ENCODE data around the gene MID1.
"Not testable (repeated sequence)": the region's sequence is repeated elsewhere in the genome, so short reads cannot be mapped to it uniquely, and the experiment has no call there.

The MID1 gene

DNA sequence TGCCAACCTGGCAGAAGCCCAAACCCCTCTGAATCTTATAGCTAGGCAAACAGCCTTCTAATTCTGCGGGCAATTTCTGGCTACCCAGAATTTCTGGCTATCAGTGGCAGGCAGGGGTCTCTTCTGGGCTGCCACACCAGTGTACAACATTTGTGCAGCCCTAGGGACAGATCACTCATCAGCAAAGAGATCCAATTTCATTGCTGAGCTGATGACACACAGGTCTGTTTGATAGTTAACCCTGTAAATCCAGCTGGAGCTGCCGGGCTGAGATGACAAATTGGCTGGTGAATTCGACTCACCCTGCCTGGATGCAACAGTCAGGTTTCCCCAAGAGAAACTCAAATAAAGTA is 2.4 kb downstream of the MID1 start:
- in situ Hi-C loops (cut with MboI; ENCODE audit: low sequenced_read_pairs) = loop anchor here (25.0 kb wide), 1 partner anchor 431 kb away; no protein-coding TSS in a partner anchor

DNA sequence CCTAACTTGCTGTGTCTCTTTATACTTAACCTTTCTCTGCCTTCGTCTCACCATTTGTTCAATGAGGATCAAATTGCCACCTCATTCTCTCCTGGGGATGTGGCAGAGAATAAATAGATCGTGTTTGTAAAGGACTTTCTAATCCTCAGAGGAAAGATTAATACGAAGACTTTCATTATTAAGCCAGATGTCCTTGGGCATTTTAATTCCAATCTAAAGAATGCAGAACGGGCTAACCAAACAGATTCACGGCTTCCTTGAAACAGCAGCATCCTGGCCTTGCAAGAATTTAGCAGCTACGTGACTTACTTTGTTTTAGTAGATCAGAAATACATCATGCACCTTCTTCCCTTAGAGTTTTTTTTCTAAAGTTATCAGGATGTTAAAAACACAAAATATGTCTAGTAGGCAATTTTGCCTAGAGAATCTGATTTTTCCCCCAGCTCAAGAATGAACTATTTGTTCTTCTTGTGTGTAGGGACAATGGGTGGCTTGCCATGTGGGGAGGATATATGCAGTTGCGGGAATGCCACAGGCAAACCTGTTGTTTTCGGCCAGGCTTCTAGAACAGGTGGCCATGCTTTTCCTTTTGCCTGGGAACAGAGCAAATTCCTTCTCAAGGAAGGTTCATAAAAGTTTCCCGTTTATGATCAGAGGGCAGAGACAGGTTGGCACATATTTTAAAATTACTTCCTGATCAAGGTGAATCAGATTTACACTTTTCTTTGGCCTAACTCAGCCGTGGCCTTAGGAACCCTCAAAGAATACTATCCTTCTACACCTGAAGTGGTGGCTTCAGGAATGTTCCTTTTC is 3.0 kb downstream of the MID1 start:
- in situ Hi-C loops (cut with MboI; ENCODE audit: low sequenced_read_pairs) = loop anchor here (25.0 kb wide), 1 partner anchor 430 kb away; no protein-coding TSS in a partner anchor

DNA sequence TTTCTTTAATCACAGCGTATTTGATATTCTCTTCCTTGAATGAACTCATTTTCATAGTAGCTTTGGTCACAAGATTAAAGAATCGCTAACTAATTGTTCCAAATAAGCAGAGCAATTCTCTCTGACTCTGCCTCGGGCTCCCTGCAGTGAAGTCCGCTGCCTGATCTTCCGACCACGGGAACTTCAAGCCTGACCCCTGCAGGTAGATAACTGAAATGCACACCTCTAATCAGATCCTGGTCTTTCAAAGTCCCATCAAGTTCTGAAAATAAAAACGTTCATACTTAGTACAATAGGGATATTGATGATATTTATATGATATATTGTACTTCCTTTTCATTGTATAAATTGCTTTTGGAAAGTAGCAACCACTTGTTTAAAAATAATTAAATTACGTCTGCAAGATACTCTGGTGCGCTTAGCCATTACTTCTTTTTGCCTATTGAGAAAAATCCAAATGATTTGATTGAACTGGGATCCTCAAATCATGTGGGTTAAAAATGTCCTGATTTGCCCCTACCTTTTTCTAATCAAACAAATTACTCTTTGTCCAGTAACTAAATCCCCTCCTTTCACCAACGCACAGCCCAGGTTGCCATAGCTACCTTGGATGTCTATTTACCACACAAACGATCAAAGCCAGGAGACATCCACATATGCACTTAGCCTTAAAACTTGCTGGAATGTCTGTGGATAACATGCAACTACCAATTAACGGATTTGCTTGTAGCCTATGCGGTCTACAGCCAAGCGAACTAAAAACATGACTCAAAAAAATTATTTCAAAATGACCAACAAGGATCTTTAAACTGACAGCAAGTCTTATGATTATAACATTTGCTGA is 4.2 kb downstream of the MID1 start:
- in situ Hi-C loops (cut with MboI; ENCODE audit: low sequenced_read_pairs) = loop anchor here (25.0 kb wide), 1 partner anchor 429 kb away; no protein-coding TSS in a partner anchor

DNA sequence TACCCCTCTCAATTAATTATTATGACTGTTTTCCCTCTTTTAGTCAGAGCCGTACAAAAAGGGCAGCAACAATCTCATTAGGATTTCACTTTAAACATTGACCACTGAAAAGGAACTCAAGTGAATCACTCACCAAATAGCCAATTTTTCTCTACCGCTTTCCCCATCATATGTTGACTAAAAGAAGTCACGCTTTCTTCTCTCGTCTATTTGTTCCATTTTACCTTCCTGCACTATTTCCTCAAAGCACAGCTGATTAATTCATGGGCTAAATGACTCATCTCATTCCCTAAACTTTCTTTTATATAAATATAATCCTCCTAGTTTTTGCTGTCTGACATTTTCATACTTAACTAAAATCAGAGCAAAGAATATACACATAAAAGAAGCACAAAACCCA is 8.2 kb downstream of the MID1 start:
- in situ Hi-C loops (cut with MboI; ENCODE audit: low sequenced_read_pairs) = loop anchor here (25.0 kb wide), 1 partner anchor 425 kb away; no protein-coding TSS in a partner anchor

DNA sequence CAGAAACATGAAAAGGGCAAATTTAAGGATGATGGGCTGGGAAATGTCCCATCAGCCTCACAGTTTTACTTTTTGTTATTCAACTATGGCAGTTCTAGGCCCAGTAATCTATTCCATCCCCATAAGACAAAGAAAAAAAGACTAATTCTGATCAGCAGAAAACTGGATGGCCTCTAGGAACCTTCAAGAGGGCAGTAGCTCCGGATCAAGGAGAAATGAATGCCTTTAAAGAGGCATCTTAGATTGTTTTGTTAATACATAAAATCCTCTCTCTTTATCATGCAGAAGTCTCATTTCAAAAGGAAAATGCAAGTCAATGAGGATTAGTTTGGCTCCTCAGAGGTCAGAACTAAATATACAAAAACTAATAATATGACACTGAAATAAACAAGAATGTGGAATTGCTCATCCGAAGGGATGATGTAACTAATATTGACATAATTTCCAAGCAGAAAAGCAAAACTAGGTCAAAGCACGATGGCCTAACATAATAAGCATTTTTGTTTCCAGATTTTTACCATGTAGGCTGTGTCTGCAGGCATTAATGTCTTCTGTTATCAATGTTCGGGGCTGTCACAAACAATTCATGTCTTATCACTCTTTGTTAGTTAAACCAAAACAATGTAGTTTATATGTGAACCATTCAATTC is 8.8 kb downstream of the MID1 start:
- in situ Hi-C loops (cut with MboI; ENCODE audit: low sequenced_read_pairs) = loop anchor here (25.0 kb wide), 1 partner anchor 424 kb away; no protein-coding TSS in a partner anchor

DNA sequence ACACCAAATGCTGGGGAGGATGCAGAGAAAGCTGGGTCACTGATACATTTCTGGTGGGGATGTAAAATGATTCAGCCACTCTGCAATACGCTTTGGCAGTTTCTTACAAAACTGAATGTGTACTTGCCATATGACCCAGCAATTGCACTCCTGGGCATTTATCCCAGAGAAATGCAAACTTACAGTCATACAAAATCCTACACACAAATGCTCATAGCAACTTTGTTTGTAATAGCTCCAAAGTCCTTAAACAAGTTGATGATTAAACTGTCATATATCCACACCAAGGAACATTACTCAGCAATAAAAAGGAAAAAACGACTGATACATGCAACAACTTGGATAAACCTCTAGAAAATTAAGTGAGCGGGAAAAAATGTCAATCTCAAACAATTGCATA is 12.3 kb downstream of the MID1 start:
- in situ Hi-C loops (cut with MboI; ENCODE audit: low sequenced_read_pairs) = loop anchor here (25.0 kb wide), 1 partner anchor 421 kb away; no protein-coding TSS in a partner anchor

DNA sequence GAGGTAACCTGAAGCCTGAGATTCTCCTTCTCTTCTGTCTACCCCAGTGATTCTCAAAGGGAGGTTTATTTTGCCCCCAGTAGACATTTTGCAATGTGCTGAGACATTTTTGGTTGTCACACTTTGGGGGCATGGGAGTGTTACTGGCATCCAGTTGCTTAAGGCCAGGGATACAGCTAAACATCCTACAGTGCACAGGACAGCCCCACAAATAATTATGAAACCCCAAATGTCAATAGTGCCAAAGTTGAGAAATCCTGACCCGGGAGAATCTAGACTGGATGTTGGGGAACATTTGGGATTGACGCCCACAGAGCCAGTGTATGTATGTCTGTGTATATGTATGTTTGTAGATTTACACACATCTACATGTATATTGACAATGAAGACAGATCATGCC is 13.2 kb downstream of the MID1 start:
- in situ Hi-C loops (cut with MboI; ENCODE audit: low sequenced_read_pairs) = loop anchor here (25.0 kb wide), 1 partner anchor 420 kb away; no protein-coding TSS in a partner anchor

DNA sequence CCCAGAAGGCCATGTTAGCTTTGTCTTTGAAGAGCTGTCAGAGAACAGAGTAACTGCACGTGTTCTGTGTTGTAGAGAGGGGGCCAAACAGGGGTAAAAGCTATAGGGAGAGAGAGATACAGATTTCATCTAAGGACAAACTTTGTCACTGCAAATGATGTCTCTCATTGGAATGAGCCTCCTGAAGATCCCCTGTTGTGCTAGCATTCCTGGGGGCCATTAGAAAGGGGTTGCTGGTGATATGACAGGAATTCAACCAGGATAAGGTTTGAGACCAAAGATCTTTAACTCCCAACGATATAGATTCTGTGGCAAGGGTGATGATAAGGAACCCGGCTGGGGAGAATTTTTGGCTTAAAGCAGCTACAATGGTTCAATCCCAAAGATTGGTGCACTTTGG is 16.8 kb downstream of the MID1 start:
- in situ Hi-C loops (cut with MboI; ENCODE audit: low sequenced_read_pairs) = loop anchor here (25.0 kb wide), 1 partner anchor 416 kb away; no protein-coding TSS in a partner anchor

DNA sequence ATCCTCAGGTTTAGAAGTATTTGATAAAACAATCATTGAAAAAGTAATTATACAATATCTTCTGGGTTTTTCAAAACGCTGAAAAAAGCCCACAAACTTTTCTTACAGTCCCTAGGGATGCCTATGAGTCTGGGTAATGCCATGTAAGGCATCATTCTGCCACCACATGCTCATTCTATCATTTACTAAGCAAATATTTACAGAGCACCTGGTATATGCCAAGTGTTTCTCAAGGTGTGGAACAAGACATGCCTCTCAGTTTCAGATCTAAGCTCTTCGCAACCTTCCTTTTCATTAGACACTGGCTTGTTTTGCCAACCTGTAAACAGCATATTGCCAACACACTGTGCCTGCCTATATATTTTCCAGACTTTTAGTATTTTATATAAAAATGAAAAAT is 17.7 kb downstream of the MID1 start:
- in situ Hi-C loops (cut with MboI; ENCODE audit: low sequenced_read_pairs) = loop anchor here (25.0 kb wide), 1 partner anchor 415 kb away; no protein-coding TSS in a partner anchor

DNA sequence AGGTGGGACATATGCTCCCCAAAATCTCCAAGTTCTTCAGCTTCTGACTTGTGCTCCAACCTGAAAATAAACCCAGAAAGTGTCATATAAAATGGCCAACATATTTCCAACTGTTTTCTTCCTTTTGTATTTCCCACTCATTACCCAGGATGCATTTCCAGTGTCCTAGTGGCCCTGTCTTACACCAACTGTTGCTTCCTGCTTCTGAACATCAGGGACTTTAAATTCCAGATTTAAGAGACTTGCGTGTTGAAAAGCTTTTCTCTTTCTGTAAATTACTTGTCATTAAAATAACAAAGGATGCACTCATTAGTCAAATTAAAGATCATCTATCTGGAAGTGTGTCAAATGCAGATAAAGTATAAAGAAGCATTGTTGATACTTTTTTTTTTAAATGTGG is 19.9 kb downstream of the MID1 start:
- in situ Hi-C loops (cut with MboI; ENCODE audit: low sequenced_read_pairs) = loop anchor here (25.0 kb wide), 1 partner anchor 413 kb away; no protein-coding TSS in a partner anchor

DNA sequence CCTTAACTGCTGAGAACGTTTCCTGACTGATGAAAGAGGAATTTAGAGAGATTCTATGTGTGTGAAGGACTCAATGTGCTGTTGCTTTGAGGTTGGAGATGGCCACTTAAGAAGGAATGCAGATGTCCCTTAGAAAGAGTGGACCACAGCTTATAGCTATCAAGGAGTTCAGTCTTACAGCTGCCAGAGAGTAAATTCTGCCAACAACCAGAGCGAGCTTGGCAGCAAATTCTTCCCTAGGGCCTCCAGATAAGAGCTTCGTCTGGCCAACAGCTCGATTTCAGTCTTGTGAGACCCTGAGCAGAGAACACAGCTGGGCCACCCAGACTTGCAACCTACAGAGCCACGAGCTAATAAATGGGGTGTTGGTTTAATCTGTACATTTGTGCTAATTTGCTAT is 21.8 kb downstream of the MID1 start:
- in situ Hi-C loops (cut with MboI; ENCODE audit: low sequenced_read_pairs) = no loop called here

DNA sequence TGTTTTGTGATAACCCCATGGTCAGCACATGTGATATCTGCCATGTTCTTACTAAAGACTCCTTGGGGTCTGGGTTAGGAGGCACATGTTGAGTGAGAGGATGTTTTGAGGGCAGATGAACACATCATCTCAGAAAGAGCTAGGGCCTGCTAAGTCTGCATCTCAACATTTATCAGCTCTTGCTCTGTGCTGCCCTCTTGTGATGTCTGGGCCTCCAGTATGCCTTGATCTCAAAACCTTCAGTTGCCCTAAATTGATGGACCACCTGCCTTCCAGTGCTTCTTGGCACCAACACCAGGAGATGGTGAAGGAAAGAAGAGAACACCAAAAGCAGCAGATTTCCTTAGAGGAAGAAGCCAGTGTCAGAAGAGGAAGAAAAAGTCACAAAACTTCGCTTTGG is 22.5 kb downstream of the MID1 start:
- in situ Hi-C loops (cut with MboI; ENCODE audit: low sequenced_read_pairs) = no loop called here

DNA sequence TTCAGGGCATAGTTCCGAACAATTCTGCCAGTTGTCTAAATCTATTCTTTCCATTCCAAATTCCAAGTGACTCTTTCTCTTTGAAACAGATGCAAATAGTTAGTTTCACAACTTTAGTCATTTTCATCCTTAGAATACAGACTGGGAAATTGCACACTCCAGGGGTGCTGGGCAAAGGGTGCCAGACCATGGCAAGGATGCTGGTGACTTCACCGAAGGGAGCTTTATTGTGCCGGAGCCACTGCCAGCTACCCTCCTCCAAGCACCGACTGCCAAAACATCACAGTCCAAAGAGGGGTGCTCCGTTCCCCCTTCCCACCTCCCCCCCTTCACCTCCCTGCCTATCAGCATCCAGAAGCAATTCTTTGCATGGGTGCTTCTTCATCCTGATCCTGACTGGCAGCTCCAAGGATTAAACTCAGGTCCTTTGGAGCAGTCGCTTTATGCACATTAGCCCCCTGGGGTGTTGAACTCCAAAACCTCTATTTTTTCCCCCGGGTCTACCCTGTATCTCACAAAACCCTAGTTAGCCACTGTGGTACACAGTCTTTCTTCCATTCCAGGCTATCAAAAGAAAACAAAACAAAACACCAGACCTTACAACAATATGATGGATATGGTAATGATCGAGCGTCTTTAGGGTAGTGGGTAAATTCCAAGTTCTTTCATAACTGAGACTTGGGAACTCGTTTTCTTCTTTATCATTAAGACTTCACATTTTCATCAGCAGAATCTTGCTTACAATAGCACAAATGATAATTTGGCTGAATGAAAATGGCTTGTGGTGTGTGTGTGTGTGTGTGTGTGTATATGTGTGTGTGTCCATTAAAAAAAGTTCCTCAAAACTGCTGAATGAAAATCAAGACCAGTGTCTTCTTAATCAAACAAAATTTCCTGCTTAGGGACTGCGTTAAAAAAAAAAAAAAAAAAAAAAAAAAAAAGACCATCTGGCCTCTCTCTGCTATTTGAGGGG is 28.7 kb downstream of the MID1 start:
- in situ Hi-C loops (cut with MboI; ENCODE audit: low sequenced_read_pairs) = no loop called here

DNA sequence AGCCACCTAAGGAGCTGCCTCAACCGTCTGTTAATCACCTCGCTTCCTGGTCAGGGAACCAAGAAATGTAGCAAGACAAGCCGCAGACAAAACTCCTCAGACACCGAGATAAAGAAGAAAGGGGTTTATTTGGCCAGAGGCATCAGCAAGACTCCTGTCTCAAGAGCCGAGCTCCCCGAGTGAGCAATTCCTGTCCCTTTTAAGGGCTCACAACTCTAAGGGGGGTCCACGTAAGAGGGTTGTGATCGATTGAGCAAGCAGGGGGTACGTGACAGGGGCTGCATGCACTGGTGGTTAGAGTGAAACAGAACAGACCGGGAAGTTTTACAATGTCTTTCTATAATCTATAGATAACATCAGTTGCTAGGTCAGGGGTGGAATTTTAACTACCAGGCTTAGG is 30.6 kb downstream of the MID1 start:
- in situ Hi-C loops (cut with MboI; ENCODE audit: low sequenced_read_pairs) = not testable (repeated sequence)

DNA sequence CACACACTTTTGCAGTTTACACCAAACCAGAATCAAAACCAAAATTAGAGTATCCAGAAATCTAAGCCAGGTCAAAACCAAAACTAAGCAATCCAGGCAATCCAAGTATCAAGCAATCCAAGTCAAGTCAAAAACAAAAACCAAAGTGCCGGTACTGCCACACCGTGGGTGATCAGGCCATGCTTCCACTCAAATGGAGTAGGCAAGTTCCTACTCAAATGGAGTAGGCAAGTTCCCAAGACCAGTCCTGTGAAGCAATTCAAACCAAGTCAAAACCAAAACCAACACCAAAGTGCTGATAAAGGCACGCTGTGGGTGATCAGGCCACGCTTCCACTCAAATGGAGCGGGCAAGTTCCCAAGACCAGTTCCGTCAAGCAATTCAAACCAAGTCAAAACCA is 31.3 kb downstream of the MID1 start:
- in situ Hi-C loops (cut with MboI; ENCODE audit: low sequenced_read_pairs) = no loop called here

DNA sequence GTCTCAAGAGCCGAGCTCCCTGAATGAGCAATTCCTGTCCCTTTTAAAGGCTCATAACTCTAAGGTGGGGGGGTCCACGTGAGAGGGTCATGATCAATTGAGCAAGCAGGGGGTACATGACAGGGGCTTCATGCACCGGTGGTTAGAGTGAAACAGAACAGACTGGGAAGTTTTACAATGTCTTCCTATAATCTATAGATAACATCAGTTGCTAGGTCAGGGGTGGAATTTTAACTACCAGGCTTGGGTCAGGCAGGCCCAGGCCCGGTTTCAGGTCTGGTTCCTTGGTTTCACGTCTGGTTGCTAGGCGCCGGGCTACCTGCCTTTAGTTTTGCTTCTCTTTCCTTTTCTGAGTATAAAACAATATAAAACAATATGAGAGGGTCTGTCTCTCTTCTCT is 35.5 kb downstream of the MID1 start:
- in situ Hi-C loops (cut with MboI; ENCODE audit: low sequenced_read_pairs) = not testable (repeated sequence)

DNA sequence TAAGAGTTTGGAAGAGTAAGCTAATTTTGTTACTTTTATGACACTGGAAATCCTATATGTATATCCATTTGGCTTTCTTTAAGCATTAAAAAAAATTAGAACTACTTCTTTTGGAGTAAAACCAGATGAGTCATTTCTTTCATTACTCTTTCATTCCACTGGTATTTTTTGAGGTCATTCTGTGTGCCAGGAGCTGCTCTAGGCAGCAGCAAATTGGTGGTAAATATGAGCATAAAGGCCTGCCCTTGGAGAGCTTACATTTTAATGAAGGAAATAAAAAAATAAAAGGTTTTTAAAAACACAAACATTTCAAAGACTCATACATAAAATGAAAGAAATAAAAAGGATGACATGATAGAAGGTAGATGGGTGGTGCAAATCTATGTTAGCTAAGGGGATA is 37.4 kb downstream of the MID1 start:
- in situ Hi-C loops (cut with MboI; ENCODE audit: low sequenced_read_pairs) = no loop called here

DNA sequence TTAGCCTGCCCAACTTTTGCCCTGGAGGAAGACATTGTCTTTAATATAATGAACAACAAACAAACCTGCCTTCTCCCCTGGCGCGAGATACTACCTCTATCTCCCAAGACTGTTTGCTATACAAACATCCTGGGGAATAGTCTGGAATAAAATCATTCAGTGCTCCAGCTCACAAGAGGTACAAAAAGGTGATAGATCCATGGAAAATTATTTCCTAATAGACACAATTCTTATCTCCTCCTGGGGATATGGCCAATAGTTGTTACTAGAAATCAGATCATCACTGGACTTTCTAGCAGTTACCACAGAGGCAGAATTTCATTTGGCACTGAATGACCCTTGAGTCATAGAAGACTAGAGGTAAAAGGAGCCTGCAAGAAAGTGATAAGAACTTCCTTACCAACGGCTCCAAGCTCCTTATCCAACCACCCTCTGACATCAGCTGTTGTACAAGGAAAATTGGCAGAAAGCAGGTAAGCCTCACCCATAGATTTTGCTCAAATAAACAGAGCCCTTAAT is 38.1 kb downstream of the MID1 start:
- in situ Hi-C loops (cut with MboI; ENCODE audit: low sequenced_read_pairs) = no loop called here

DNA sequence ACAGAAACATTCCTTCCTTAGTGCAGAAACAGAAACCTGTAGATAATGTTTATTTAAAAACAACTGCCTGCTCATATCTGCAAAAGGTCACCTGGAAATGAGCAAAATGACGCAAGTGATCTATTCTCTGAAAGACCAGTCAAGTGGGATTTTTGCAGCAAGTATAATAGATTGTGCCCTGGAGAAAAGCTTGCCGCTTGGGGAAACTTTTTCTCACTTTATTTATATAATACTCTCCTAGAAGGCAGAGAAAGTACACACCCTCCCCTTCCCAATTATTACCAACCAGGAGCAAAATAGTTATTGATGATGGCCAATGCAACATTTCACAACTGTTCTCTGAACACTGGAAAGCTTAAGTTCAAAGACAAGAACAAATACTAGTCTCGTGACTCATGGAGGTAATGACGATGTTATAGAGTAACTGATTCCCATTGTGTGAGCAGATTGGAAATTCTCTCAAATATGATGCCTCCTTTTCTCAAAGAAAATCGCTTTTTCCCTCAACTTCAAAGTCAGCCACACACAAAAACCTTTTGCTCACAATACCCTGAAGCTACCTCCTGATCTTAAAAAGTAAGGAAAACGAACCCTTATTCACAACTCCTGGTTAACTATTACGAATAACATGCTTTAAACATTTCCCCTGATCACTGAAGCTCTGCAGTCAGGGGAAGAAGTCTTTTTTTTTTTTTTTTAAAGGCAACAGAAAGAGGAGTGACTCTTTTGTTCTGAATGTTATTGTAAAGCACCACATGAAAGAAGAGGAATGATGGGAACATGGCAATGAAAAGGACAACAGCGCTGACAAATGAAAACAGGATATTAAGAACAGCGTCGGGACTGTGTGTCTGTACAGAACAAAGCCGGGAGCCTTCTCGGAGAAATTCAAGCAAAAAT is 41.0 kb downstream of the MID1 start:
- in situ Hi-C loops (cut with MboI; ENCODE audit: low sequenced_read_pairs) = no loop called here

Measured in HL-60/S4 treated with retinoic acid at 250 ng/mL for 4 days and 3 days (cell line).